Measurements from ENCODE around the gene RALGDS. TPM values are rescaled to one million over a fixed set of nuclear protein-coding genes. Genes with fewer than 3 reads are reported as not detected.

Gene RALGDS
- total and polyA plus RNA-seq, 2 experiments from 2014 or later: 8.6 to 20.3 TPM

- no peak overlapping the region for H3K4me2 ChIP-seq
- no peak for ATAC-seq
Observed at GRCh38 chr9:133067813-133068212, 53.2 kb downstream of the RALGDS start.

More at GRCh38 chr9:133067813-133068212, 53.2 kb downstream of the RALGDS start:
- TF ChIP-seq JUNB (IDR thresholded peaks at IDR 0.05; ENCODE audit: unreplicated experiment) (no peak), ZNF462 (CRISPR knock-in tag; IDR thresholded peaks at IDR 0.05) (no peak), EZH2 (IDR thresholded peaks at IDR 0.05; ENCODE audit: low read depth, unreplicated experiment) (no peak), POLR2AphosphoS5 (IDR thresholded peaks at IDR 0.05; ENCODE audit: low read depth) (no peak), REST (IDR thresholded peaks at IDR 0.05; ENCODE audit: unreplicated experiment) (no peak), CREB1 (CRISPR knock-in tag; IDR thresholded peaks at IDR 0.05; ENCODE audit: low read depth) (no peak), STAT1 (IDR thresholded peaks at IDR 0.05; ENCODE audit: unreplicated experiment) (no peak), EZH2phosphoT487 (IDR thresholded peaks at IDR 0.05; ENCODE audit: unreplicated experiment) (no peak), ZNF114 (CRISPR knock-in tag; IDR thresholded peaks at IDR 0.05) (no peak), ZNF331 (CRISPR knock-in tag; IDR thresholded peaks at IDR 0.05; ENCODE audit: low read depth) (no peak), ETS1 (IDR thresholded peaks at IDR 0.05) (no peak), CTCF (conservative IDR thresholded peaks at IDR 0.05; ENCODE audit: low read depth in 2 of 2) (no peak), NANOG (IDR thresholded peaks at IDR 0.05; ENCODE audit: borderline replicate concordance) (no peak)
- H3K4me1 Mint-ChIP-seq: no peaks in the 10 kb centered on the region
- Histone ChIP-seq H4K20me1 (replicated peaks; ENCODE audit: insufficient read depth) (no peaks in the 10 kb centered on the region), H2AFZ (no peak overlapping the region), H3K79me2 (replicated peaks; ENCODE audit: insufficient read depth) (no peaks in the 10 kb centered on the region), H3K27me3 (ENCODE audit: insufficient read depth) (no peaks in the 10 kb centered on the region), H3K4me1 (ENCODE audit: insufficient read depth) (no peaks in the 10 kb centered on the region), H3K36me3 (ENCODE audit: insufficient read depth) (no peaks in the 10 kb centered on the region), H3K4me3 (no peak overlapping the region), H3K9me2 (ENCODE audit: insufficient read depth) (no peaks in the 10 kb centered on the region), H3F3A (replicated peaks; ENCODE audit: low read depth) (no peaks in the 10 kb centered on the region), H3K27ac (ENCODE audit: low read depth) (no peak overlapping the region)
- H3K36me3 Mint-ChIP-seq (ENCODE audit: low read depth): peaks cover 9% of the 10 kb centered on the region
- no peaks in the 10 kb centered on the region for H3K9me3 Mint-ChIP-seq
- peaks cover 8% of the 10 kb centered on the region for H3K27me3 Mint-ChIP-seq (ENCODE audit: insufficient read depth, low read depth, poor library complexity)
- H3K27ac Mint-ChIP-seq: no peak overlapping the region
- no peak overlapping the region for H3K4me3 Mint-ChIP-seq
- no peak for DNase-seq (ENCODE audit: low spot score)
